ENCODE results near the gene C12orf57. TPM values are rescaled to one million over a fixed set of nuclear protein-coding genes. Genes with fewer than 3 reads are reported as not detected.

C12orf57 gene
- total RNA-seq, 4 donors from 2014 or later: 251 to 495 (median 436) TPM

DNA sequence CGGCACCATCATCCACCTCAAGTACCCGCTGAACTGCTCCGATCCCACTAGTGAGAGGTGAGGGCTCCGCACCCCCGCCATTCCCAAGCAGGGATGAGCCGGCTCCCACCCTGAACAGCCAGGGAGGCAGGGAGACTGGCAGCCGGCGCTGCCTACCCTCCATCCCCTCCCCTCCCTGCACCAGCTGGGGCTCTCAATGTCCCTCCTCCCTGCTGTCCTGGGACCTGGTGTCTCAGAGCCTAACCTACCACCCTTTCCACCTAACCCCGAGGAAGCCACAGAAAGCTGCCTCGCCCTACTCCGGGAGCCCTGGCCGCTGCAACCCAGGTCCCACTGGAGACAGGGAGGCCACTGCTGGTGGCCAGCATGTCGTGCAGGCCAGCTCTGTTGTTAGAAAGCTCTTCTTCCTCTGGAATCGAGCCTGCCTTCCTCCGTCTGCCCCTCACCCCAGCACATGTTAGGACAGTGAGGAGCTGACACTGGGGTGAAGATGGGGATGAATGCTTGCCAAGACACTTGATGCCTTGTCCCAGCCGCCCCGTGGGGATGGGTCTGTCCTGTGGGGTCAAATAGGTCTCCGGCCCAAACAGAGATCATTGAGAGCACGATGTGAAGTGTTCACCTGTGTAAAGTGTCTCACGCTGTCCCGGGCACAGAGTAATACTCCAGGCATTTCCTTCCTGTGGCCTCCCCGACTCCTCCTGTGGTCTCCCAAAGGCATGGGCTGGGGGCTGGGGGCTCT, 8.5 kb downstream of the C12orf57 start:
- peak overlapping the region; percentile 63 for H3K27ac ChIP-seq
- peak overlapping the region; percentile 44 for H3K4me3 ChIP-seq
- 75% methylated on average over 20 of the region's 22 CpGs for WGBS
- H3K36me3 ChIP-seq: peaks cover 7% of the 10 kb centered on the region
- H3K4me1 ChIP-seq: peaks cover 12% of the 10 kb centered on the region
- peak in 1 of 2 donors; percentile 77 for DNase-seq (ENCODE audit: low spot score in 2 of 2)
- TF ChIP-seq POLR2AphosphoS5 (IDR thresholded peaks at IDR 0.05): no peak
- no peak for TF ChIP-seq POLR2A (IDR thresholded peaks at IDR 0.05)
- TF ChIP-seq EP300 (IDR thresholded peaks at IDR 0.05): no peak
- TF ChIP-seq, protein P1, sequence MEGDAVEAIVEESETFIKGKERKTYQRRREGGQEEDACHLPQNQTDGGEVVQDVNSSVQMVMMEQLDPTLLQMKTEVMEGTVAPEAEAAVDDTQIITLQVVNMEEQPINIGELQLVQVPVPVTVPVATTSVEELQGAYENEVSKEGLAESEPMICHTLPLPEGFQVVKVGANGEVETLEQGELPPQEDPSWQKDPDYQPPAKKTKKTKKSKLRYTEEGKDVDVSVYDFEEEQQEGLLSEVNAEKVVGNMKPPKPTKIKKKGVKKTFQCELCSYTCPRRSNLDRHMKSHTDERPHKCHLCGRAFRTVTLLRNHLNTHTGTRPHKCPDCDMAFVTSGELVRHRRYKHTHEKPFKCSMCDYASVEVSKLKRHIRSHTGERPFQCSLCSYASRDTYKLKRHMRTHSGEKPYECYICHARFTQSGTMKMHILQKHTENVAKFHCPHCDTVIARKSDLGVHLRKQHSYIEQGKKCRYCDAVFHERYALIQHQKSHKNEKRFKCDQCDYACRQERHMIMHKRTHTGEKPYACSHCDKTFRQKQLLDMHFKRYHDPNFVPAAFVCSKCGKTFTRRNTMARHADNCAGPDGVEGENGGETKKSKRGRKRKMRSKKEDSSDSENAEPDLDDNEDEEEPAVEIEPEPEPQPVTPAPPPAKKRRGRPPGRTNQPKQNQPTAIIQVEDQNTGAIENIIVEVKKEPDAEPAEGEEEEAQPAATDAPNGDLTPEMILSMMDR (IDR thresholded peaks at IDR 0.05): no peak
- H3K9me3 ChIP-seq: no peaks in the 10 kb centered on the region
- H3K27me3 ChIP-seq: no peaks in the 10 kb centered on the region

DNA sequence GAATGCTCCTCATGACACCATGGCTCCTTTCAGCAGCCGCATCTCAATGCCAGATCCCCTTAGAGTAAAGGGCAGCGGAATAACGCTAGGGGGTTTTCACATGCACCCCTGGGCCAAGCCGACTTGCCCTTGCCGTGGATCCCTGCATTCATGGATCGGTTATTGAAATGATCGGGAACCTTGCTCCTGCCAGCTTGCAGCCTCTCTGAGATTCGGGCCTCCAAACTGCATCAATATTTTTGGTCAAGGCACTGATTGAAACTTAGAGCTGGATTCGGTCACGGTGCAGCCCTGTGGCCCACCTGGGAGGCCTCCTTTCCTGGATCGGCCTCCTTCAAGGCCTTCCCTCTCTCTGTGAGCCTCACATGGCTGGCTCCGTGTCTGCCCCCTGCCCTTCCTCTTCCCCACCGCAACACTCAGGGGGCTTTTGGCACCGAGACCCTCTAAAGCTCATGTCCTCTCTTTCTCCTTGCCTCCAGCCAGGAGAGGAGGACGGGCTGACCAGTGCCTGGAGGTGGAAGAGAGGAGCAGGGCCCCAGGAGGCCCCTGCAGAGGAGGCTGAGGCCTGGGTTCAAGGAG, 9.1 kb downstream of the C12orf57 start:
- Histone ChIP-seq H3K36me3 (peaks cover 7% of the 10 kb centered on the region), H3K9me3 (no peaks in the 10 kb centered on the region), H3K27me3 (no peaks in the 10 kb centered on the region), H3K27ac (peak overlapping the region; percentile 55), H3K4me1 (peaks cover 17% of the 10 kb centered on the region), H3K4me3 (peak overlapping the region; percentile 44)
- no peak for DNase-seq (ENCODE audit: low spot score in 2 of 2)
- WGBS: 85% methylated on average over 12 of the region's 15 CpGs
- TF ChIP-seq POLR2A (IDR thresholded peaks at IDR 0.05): no peak

DNA sequence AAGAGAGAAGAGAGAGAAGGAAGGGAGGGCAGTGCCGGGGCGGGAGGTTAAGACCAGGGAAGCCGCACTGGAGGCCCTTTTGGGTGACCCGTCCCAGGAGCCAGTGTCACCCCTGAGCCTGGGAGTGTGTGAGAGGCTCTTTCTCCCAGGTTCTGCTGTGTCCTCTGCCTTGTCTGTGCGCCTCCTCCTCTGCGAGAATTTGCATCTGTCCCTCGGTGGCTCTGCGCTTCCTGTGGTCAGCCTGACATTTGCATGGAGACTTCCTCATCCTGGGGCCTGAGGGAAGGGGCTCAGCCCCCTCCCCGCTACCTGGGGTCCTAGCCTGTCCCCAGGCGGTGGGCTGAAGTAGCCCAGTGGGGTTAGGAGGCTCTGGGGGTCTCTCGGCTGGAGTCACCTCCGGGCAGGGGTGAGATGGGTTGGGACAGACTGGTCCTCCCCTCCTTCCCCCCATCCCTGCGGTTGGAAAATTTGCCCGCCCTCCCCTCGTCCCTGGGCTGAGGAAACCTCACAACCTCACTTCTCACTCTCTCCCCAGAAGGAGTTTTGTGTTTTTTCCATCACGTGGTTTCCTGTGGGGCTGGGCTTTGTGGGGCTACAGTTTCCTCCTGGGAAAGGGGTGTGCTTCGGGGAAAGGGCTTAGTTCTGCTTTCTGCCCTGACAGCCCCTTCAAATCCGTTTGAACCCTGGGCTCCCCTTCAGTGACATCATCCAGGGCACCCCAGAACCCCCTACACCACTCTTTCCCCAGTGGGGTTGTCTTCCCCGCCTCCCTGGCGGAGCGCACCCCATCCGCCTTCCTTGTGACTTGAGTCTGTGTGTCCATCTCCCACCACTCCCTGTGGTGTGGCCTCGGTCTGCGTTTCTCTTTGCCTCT, 9.9 kb downstream of the C12orf57 start:
- TF ChIP-seq POLR2AphosphoS5 (IDR thresholded peaks at IDR 0.05) (no peak), POLR2A (IDR thresholded peaks at IDR 0.05) (no peak), EP300 (IDR thresholded peaks at IDR 0.05) (no peak)
- TF ChIP-seq, protein P1 (IDR thresholded peaks at IDR 0.05): no peak
- H3K9me3 ChIP-seq: no peaks in the 10 kb centered on the region
- peak overlapping the region; percentile 55 for H3K27ac ChIP-seq
- H3K4me3 ChIP-seq: peak overlapping the region; percentile 44
- H3K4me1 ChIP-seq: peaks cover 25% of the 10 kb centered on the region
- H3K36me3 ChIP-seq: peaks cover 7% of the 10 kb centered on the region
- WGBS: 65% methylated on average over 21 of the region's 24 CpGs
- no peaks in the 10 kb centered on the region for H3K27me3 ChIP-seq
- peak; percentile 75 to 79 for DNase-seq (ENCODE audit: low spot score in 2 of 2)

DNA sequence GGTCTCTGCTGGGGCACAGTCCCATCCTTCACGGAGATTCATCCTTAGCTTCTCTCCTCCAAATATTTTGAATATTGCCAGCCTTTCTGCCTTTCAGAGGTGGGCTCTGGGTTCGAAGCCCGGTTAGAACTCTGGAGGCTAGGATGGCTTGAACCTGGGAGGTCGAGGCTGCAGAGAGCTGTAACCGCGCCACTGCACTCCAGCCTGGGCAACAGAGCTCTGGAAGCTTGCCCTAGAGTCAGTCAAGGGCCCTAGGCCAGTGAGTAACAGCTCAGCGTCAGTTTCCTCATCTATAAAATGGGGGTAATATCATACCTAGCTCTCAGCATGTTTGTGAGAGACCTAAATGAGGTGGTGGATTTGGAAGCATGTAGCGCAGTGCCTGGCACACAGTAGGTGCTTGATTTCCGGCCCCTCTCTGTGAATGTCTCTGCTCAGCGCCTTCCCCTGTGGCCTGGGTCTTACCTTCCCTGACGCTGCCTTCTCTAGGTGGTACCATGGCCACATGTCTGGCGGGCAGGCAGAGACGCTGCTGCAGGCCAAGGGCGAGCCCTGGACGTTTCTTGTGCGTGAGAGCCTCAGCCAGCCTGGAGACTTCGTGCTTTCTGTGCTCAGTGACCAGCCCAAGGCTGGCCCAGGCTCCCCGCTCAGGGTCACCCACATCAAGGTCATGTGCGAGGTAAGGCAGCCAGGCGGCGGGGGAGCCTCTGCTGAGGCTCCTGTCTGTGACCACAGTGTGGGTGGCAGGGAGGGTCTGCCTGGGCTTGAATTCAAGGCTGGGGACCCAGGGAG, 10.7 kb downstream of the C12orf57 start:
- Histone ChIP-seq H3K36me3 (peaks cover 7% of the 10 kb centered on the region), H3K4me1 (peaks cover 32% of the 10 kb centered on the region), H3K27ac (no peak overlapping the region), H3K9me3 (no peaks in the 10 kb centered on the region), H3K27me3 (no peaks in the 10 kb centered on the region), H3K4me3 (no peak overlapping the region)
- TF ChIP-seq EP300 (IDR thresholded peaks at IDR 0.05): no peak
- TF ChIP-seq, protein P1 (IDR thresholded peaks at IDR 0.05): no peak
- no peak for TF ChIP-seq POLR2A (IDR thresholded peaks at IDR 0.05)
- TF ChIP-seq POLR2AphosphoS5 (IDR thresholded peaks at IDR 0.05): no peak
- WGBS: 78% methylated on average over 13 of the region's 21 CpGs
- DNase-seq (ENCODE audit: low spot score in 2 of 2): no peak
